Testis (tissue), 3 donors: ENCODE data around the gene ZNF568. TPM values are rescaled to one million over a fixed set of nuclear protein-coding genes. Genes with fewer than 3 reads are reported as not detected.

ENCODE experiments used
- DNase-seq: peaks from one replicate; pipeline ENCODE4 v3.0.0-alpha.2; 2019
- H3K27ac ChIP-seq, 2 donors: fragments of 200-600 bp; sonication (generic); one replicate each; pipeline ENCODE4 v1.5.1; 2019
- H3K27me3 ChIP-seq: fragments of 200-600 bp; sonication (generic); one replicate; pipeline ENCODE4 v1.5.1; 2019
- H3K36me3 ChIP-seq: fragments of 200-600 bp; sonication (generic); one replicate; pipeline ENCODE4 v1.5.1; 2017; ENCODE audit warnings: low read depth; ENCODE audit errors: missing control alignments
- H3K4me1 ChIP-seq: fragments of 200-600 bp; sonication (generic); one replicate; pipeline ENCODE4 v1.5.1; 2019
- H3K4me3 ChIP-seq, 2 donors: fragments of 200-600 bp; sonication (generic); one replicate each; pipeline ENCODE4 v1.5.1; 2017 to 2019
- H3K9me3 ChIP-seq: fragments of 200-600 bp; sonication (generic); one replicate; pipeline ENCODE4 v1.5.1; 2017
- POLR2A ChIP-seq: fragments of 450-650 bp; IDR thresholded peaks from one replicate; pipeline ENCODE4 v1.6.1; 2017; ENCODE audit warnings: antibody characterized with exemption, mild to moderate bottlenecking, moderate library complexity
- WGBS, 2 donors: methylation state at CpG; one replicate each; pipeline ENCODE4 v1.1.5; 2018; 5-methylcytosine and 5-hydroxymethylcytosine counted together
- intact Hi-C: fragments of 100-400 bp; cut with DNase I; formaldehyde crosslinking; loops from one replicate; pipeline ENCODE4 v1.15.1; 2023; ENCODE audit warnings: low total_unique reads
- polyA plus RNA-seq: library from polyadenylated mRNA; stranded (reverse); fragments of 350-450 nt; fragmentation: Illumina TruSeq; extraction: RNeasy Lipid Tissue Mini Kit (QIAGEN cat#74804); gene quantifications from one replicate; pipeline ENCODE4 v1.2.3, GENCODE V29; 2014; ENCODE audit warnings: low read depth, low replicate concordance; ENCODE audit not compliant: insufficient read depth
- total RNA-seq, 2 donors: library from RNA; depleted of rRNA; stranded (reverse); fragments of >200 nt; gene quantifications; one replicate each; pipeline ENCODE4 v1.2.3, GENCODE V29; 2016
- TF ChIP-seq, protein P1 (sequence below), 3 experiments: fragments of 450-650 bp in 2 of 3; fragments of 200-600 bp in 1 of 3; sonication (generic) in 1 of 3; IDR thresholded peaks; one replicate each; pipeline ENCODE4 v1.5.1; 2016 to 2019; ENCODE audit warnings: antibody characterized with exemption in 3 of 3, mild to moderate bottlenecking in 2 of 3, moderate library complexity in 1 of 3

ZNF568 gene
- total and polyA plus RNA-seq, 3 donors from 2014 or later, result 8.1 to 13.3 (median 9.9) TPM

DNA sequence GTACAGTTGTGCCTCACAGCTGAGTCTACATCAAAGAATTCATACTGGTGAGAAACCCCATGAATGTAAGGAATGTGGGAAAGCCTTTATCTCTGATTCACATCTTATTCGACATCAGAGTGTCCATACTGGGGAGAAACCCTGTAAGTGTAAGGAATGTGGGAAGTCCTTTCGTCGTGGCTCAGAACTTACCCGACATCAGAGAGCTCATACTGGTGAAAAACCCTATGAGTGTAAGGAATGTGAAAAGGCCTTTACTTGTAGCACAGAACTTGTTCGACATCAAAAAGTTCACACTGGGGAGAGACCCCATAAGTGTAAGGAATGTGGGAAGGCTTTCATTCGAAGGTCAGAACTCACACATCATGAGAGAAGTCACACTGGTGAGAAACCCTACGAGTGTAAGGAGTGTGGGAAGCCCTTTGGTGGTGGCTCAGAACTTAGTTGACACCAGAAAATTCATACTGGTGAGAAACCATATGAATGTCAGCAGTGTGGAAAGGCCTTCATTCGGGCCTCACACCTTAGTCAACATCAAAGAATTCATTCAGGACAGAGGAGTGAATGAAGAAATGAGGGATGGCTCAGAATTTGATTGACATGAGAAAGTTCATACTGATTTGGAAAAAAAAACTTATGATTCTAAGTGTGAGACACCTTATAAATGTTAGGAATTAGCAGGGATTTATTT lies 81.2 kb downstream of the ZNF568 start:
- 91 to 95% methylated on average over 8 of the region's 8 CpGs for WGBS, 2 donors
- H3K4me3 ChIP-seq, result no peak overlapping the region
- no peaks in the 10 kb centered on the region for H3K27me3 ChIP-seq
- intact Hi-C loops, result no loop called here
- TF ChIP-seq, protein P1, sequence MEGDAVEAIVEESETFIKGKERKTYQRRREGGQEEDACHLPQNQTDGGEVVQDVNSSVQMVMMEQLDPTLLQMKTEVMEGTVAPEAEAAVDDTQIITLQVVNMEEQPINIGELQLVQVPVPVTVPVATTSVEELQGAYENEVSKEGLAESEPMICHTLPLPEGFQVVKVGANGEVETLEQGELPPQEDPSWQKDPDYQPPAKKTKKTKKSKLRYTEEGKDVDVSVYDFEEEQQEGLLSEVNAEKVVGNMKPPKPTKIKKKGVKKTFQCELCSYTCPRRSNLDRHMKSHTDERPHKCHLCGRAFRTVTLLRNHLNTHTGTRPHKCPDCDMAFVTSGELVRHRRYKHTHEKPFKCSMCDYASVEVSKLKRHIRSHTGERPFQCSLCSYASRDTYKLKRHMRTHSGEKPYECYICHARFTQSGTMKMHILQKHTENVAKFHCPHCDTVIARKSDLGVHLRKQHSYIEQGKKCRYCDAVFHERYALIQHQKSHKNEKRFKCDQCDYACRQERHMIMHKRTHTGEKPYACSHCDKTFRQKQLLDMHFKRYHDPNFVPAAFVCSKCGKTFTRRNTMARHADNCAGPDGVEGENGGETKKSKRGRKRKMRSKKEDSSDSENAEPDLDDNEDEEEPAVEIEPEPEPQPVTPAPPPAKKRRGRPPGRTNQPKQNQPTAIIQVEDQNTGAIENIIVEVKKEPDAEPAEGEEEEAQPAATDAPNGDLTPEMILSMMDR (IDR thresholded peaks at IDR 0.05), result no peak
- no peak for TF ChIP-seq POLR2A
- H3K36me3 ChIP-seq, result no peaks in the 10 kb centered on the region
- H3K27ac ChIP-seq, result no peak overlapping the region
- no peaks in the 10 kb centered on the region for H3K4me1 ChIP-seq
- H3K9me3 ChIP-seq, result no peaks in the 10 kb centered on the region
- DNase-seq, result no peak

DNA sequence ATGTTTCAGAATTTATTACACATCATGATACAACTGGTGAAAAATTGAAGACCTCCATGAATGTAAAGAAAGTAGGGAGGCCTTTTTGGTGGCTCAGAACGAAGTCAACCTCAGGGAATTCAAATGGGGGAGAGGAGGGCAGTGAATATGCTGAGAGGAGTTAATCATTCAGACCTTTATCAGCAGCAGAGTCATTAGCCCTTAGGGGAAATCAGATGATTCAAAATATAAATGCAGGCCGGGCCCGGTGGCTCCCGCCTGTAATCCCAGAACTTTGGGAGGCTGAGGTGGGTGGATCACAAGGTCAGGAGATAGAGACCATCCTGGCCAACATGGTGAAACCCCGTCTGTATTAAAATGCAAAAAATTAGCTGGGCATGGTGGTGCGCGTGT lies 81.7 kb downstream of the ZNF568 start:
- no peaks in the 10 kb centered on the region for H3K9me3 ChIP-seq
- TF ChIP-seq, protein P1 (IDR thresholded peaks at IDR 0.05), result no peak
- no peak for TF ChIP-seq POLR2A
- intact Hi-C loops, result no loop called here
- WGBS, 2 donors, result 87 to 92% methylated on average over 7 of the region's 7 CpGs
- DNase-seq, result no peak
- no peaks in the 10 kb centered on the region for H3K36me3 ChIP-seq
- no peak overlapping the region for H3K27ac ChIP-seq
- H3K4me3 ChIP-seq, result no peak overlapping the region
- H3K27me3 ChIP-seq, result no peaks in the 10 kb centered on the region
- no peaks in the 10 kb centered on the region for H3K4me1 ChIP-seq

DNA sequence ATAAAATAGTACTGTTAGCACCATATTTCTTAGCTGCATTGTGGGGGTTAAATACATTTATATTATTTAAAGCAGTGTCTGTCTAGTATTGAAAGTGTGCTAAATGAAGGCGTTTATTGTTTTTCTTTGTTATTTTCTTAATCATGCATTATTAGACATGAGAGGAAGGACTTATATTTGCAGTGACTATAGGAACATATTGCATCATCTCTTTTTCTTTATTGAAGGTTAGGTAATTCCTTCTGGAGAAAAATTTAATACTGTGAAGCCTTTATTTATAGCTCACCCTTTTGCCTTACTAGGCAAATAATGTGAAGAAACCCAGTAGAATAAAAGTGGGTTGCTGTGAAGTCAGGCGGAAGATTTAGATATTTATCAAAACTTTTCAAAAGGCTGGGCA lies 83.2 kb downstream of the ZNF568 start:
- intact Hi-C loops, result no loop called here
- TF ChIP-seq POLR2A, result no peak
- TF ChIP-seq, protein P1 (IDR thresholded peaks at IDR 0.05), result no peak
- no peak for DNase-seq
- Histone ChIP-seq H3K9me3 (no peaks in the 10 kb centered on the region), H3K27me3 (no peaks in the 10 kb centered on the region), H3K4me3 (no peak overlapping the region), H3K27ac (no peak overlapping the region), H3K36me3 (no peaks in the 10 kb centered on the region), H3K4me1 (no peaks in the 10 kb centered on the region)
- WGBS, 2 donors, result 92 to 95% methylated on average over 2 of the region's 2 CpGs

DNA sequence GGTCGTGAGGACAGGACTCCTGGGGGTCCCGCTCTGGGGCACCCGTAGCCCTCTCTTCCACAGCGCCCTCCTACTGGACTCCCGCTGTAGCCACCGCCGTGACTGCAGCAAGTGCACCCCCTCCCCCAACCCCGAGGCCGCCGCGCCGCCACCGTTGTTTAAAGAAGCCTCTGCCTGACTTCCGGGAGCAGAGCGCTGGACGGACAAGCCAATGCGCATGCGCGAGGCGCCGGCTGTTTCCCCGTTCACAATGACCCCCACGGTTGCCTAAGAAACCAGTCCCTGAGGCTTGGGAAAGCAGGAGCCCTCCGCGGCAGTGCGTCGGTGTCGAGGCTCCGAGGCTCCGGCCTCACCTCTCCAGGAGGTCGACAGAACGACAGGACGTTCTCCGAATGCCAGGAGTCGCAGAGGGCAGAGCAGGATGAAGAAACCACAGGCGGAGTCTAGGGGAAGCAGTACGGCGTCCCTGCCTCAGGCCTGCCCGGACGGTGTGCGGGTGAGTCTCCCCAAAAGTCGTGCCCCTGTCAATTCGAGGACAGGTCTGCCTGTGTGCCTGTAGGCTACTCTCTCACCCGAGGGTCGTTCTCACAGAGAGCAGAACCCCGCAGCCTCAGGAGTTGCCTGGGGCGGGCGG lies 91.6 kb downstream of the ZNF568 start:
- peak; percentile 88 for DNase-seq
- Histone ChIP-seq H3K4me3 (peak overlapping the region; percentile 46 to 66), H3K27ac (peak overlapping the region in 1 of 2 donors; percentile 52), H3K36me3 (no peaks in the 10 kb centered on the region), H3K27me3 (no peaks in the 10 kb centered on the region), H3K4me1 (no peaks in the 10 kb centered on the region), H3K9me3 (no peaks in the 10 kb centered on the region)
- TF ChIP-seq, protein P1 (IDR thresholded peaks at IDR 0.05), result no peak
- TF ChIP-seq POLR2A, result peak; percentile 22
- 18 to 27% methylated on average over 14 to 48 of the region's 48 CpGs for WGBS, 2 donors
- intact Hi-C loops, result no loop called here
